Coronary artery (tissue), 2 donors: ENCODE measurements around the gene TTC22.

Source experiments
- DNase-seq: peaks from one replicate; pipeline ENCODE4 v3.0.0-alpha.2; 2017; ENCODE audit warnings: low spot score
- H3K27ac ChIP-seq, 2 donors: fragments of 200-600 bp; sonication (generic); one replicate each; pipeline ENCODE4 v1.5.1; 2016 to 2019
- H3K4me3 ChIP-seq: fragments of 200-600 bp; sonication (generic); 2 replicates; pipeline ENCODE4 v1.5.1; 2016; ENCODE audit warnings: mild to moderate bottlenecking, moderate library complexity
- CTCF ChIP-seq: fragments of 200-600 bp; sonication (generic); IDR thresholded peaks from one replicate; pipeline ENCODE4 v1.5.1; 2019; ENCODE audit warnings: antibody characterized with exemption

The TTC22 gene

GRCh38 chr1:54846301-54846700, 45.2 kb upstream of the TTC22 start:
- DNase-seq: no peak
- Histone ChIP-seq H3K4me3 (no peak overlapping the region), H3K27ac (no peak overlapping the region)
- TF ChIP-seq CTCF: no peak

DNA sequence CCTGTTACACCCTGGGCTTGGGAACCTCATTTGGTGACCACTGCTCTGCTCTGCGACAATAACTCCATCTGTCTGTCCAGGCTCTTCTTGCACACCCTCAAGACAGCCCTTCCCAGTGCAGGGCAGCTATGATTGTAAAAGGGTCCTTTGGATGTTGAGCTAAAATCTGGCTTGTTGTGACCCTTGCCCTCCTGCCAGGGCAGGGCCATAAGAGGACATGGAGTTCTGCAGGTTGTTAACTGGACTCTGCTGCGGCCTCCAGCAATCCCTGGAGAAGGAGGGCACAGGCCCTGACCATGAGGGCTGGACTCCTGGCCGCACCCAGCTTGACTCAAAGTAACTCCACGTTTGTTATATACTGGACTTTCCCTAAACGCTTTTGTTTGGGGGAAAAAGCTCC, 44.6 kb upstream of the TTC22 start:
- Histone ChIP-seq H3K4me3 (no peak overlapping the region), H3K27ac (no peak overlapping the region)
- no peak for TF ChIP-seq CTCF
- no peak for DNase-seq

DNA sequence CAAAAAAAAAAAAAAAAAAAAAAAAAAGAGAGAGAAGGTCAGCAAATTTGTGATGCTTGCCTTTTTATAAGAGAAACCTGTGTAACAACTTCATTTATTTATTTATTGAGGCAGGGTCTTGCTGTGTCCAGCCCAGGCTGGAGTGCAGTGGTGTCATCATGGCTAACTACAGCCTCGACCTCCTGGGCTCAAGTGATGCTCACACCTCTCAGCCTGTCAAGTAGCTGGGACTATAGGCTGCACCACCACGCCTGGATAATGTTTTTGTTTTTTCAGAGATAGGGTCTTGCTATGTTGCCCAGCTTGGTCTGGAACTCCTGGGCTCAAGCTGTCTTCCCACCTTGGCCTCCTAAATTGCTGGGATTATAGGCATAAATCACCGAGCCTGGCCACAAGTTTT, 43.4 kb upstream of the TTC22 start:
- no peak overlapping the region for H3K27ac ChIP-seq
- H3K4me3 ChIP-seq: no peak overlapping the region
- DNase-seq: no peak
- no peak for TF ChIP-seq CTCF

DNA sequence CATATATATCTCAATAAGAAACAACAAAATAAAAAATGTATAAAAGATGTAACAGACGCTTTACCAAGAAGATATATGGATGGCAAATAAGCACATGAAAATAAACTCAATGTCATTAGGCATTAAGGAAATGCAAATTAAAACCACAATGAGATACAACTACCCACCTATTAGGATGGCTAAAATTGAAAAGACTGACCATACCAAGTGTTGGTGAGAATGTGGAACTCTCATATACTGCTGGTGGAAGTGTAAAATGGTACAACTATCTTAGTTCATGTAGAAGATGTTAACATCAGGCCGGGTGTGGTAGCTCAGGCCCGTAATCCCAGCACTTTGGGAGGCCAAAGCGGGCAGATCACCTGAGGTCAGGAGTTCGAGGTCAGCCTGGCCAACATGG, 42.3 kb upstream of the TTC22 start:
- no peak for DNase-seq
- H3K4me3 ChIP-seq: no peak overlapping the region
- no peak for TF ChIP-seq CTCF
- no peak overlapping the region for H3K27ac ChIP-seq

GRCh38 chr1:54842963-54843362, 41.8 kb upstream of the TTC22 start:
- no peak for DNase-seq
- H3K27ac ChIP-seq: no peak overlapping the region
- no peak for TF ChIP-seq CTCF
- H3K4me3 ChIP-seq: no peak overlapping the region

DNA sequence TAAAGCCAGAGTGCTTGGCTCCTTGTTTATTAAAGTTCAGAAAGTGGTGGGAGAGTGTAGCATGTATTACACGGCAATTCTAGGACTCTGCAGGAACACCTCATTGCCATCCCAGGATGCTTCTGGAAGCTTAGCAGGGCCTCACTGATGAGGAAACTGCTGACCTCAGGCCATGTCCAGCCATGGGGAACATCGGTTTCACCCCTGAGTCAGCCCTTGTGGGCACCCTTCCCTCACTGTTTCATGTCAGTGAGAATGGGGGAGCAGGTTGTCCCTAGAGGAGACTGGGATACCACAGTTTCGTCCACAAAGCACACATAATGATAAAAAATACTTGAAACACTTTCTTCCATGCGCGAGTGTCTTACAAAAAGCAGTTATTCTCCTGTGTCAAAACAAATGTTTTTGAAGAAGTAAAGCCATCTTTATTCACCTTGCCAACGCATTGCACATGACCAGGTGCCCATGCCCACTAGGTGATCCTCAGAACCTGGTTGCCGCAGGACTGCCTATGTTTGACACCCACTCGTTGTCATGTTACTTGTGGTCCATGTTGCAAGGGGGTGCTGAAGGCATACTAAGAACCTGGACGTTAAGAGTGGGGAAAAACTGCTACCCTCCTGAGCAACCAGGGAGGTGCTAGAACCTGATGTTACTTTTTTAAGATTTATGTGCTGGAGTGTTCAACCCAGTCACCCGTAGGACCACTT, 41.2 kb upstream of the TTC22 start:
- DNase-seq: no peak
- H3K4me3 ChIP-seq: no peak overlapping the region
- H3K27ac ChIP-seq: no peak overlapping the region
- TF ChIP-seq CTCF: no peak

DNA sequence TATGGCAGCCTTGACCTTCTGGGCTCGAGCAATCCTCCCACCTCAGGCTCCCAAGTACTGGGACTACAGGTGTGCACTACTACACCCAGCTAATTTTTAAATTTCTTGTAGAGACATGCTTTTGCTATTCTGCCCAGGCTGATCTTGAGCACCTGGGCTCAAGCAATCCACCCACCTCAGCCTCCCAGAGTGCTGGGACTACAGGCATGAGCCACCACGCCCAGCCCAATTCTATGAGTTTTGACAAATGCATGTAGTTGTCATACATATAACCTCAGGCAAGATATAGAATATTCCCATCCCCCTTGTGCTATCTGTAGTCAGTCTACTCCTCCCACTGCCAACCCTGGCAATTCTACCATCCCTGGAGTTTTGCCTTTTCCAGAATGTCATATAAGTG, 38.7 kb upstream of the TTC22 start:
- no peak for TF ChIP-seq CTCF
- Histone ChIP-seq H3K4me3 (no peak overlapping the region), H3K27ac (no peak overlapping the region)
- no peak for DNase-seq
